Heart left ventricle (tissue), 13 donors: ENCODE data around the gene PCLO.

Experiments
- POLR2A ChIP-seq, 2 donors: fragments of 450-650 bp; IDR thresholded peaks; one replicate each; pipeline ENCODE4 v1.6.1; 2017; ENCODE audit warnings: antibody characterized with exemption in 2 of 2, mild to moderate bottlenecking in 2 of 2, moderate library complexity in 2 of 2
- TF ChIP-seq, protein P1 (sequence below), 12 donors: fragments of 200-600 bp; sonication (generic) in 4 of 12; IDR thresholded peaks; one replicate each; pipeline versions ENCODE4 v1.5.0 to v1.8.0; 2018 to 2022; ENCODE audit warnings: antibody characterized with exemption in 12 of 12, mild to moderate bottlenecking in 5 of 12
- donor health status: ischemic (EF 13 %, LVEDD 7.1; RV severe dilation, severe dysfunction).
- donor health status: DM: no; HTN: yes; CAD: no.
- donor health status: DM: no; HTN: no; CAD: no.
- donor health status: ischemic (EF 25% LVEDD 6.9; RV normal size, moderate dysfunction).
- donor health status: ischemic (EF 25% LVEDD 5.7; RV mildly dilated, moderate dysfunction).
- donor health status: ischemic (EF 35%, LVEDD 5.7; RV mildly dilated, moderate dysfunction).
- donor health status: nonischemic (EF 11% LVEDD 7.7; RV severe dilation, severe dysfunction).
- donor health status: DM: yes; HTN: yes; CAD: no.
- donor health status: PGD.
- donor health status: ischemic (EF 29% LVEDD 5.4; RV normal size, mild dysfunction).
- donor health status: nonischemic (EF 23%, LVEDD 6.1; RV moderate dilation, normal function).

DNA sequence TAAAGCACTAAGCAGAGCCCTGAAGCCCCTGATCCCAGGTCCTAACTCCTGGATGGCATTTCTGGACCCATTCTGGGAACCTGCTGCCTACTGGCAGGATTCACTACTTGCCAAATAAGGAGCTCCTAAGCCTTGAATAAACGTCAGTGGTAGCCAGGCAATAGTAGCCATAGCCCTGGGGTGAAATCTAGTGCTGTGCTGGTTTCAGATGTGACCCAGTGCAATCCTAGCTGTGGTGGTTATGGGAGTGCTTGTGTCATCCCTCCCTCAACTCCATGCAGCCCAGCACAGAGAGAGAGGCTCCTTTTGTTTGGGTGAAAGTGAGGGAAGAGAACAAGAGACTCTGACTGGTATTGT is 43.7 kb downstream of the PCLO start:
- no peak for TF ChIP-seq POLR2A (IDR thresholded peaks at IDR 0.05)
- TF ChIP-seq, protein P1, sequence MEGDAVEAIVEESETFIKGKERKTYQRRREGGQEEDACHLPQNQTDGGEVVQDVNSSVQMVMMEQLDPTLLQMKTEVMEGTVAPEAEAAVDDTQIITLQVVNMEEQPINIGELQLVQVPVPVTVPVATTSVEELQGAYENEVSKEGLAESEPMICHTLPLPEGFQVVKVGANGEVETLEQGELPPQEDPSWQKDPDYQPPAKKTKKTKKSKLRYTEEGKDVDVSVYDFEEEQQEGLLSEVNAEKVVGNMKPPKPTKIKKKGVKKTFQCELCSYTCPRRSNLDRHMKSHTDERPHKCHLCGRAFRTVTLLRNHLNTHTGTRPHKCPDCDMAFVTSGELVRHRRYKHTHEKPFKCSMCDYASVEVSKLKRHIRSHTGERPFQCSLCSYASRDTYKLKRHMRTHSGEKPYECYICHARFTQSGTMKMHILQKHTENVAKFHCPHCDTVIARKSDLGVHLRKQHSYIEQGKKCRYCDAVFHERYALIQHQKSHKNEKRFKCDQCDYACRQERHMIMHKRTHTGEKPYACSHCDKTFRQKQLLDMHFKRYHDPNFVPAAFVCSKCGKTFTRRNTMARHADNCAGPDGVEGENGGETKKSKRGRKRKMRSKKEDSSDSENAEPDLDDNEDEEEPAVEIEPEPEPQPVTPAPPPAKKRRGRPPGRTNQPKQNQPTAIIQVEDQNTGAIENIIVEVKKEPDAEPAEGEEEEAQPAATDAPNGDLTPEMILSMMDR (IDR thresholded peaks at IDR 0.05) = no peak
